Measurements from ENCODE around the gene ZNF292. TPM values are rescaled to one million over a fixed set of nuclear protein-coding genes. Genes with fewer than 3 reads are reported as not detected.

ZNF292 gene
- total and polyA plus RNA-seq, 2 donors (not counting 1 experiment from before 2014, with no cell fraction given) = 14.3 to 23.6 TPM

DNA sequence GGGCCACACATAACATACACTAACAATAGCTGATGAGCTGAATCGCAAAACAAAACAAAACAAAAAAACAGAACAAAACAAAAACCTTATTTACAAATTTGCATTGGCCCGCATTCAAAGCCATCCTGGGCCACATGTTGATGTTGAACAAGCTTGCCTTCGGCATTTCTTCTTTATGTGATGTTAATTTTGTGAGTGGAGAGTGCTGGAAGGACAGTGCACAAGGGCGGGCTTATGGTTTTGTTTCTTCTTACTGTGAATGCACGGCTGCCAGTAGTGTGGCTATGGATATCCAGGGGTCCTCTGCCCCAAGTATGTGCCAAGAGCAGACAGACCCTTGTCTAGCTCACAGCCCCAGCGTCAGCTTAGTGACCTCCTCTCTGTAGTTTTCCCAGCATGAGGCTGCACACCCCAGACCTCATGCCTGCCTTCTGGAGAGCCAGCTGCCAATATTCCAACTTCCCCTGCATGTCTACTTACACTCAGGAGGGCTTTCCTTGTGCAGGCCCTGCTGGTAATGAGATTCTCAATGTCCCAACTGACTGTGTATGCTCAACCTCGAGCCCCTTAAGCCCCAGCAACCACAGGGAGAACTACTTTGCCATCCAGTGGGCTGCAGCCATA, 24.9 kb downstream of the ZNF292 start:
- H3K9ac ChIP-seq (ENCODE audit: insufficient read depth, low read length) = no peak overlapping the region
- peaks cover 72% of the 10 kb centered on the region for H3K79me2 ChIP-seq (ENCODE audit: control insufficient read depth, insufficient read depth, low read length)
- no peak for TF ChIP-seq CTCF (conservative IDR thresholded peaks at IDR 0.05 in 1 of 2, IDR thresholded peaks at IDR 0.05 in 1 of 2; ENCODE audit: low read depth in 1 of 2, low read length in 2 of 2)
- TF ChIP-seq EZH2 (IDR thresholded peaks at IDR 0.05; ENCODE audit: low read length, missing control alignments) = no peak
- no peaks in the 10 kb centered on the region for H3K36me3 ChIP-seq (ENCODE audit: control insufficient read depth, insufficient read depth, low read length)
- no peak overlapping the region for H3K4me3 ChIP-seq (replicated peaks in 1 of 4; ENCODE audit: control extremely low read depth in 1 of 4, insufficient read depth in 1 of 4, low read depth in 3 of 4, low read length in 4 of 4)
- no peak for DNase-seq (ENCODE audit: low read depth in 2 of 2)
- H2AFZ ChIP-seq (ENCODE audit: low read length) = no peak overlapping the region
- no peak overlapping the region for H3K27ac ChIP-seq (ENCODE audit: insufficient read depth, low read length)
- H4K20me1 ChIP-seq (ENCODE audit: control insufficient read depth, extremely low read depth, insufficient read depth, low read length) = peaks cover 5% of the 10 kb centered on the region
- no peak overlapping the region for H3K4me2 ChIP-seq (ENCODE audit: extremely low read depth, insufficient read depth, low read length)
- H3K4me1 ChIP-seq (ENCODE audit: control insufficient read depth, extremely low read depth, insufficient read depth, low read length) = no peaks in the 10 kb centered on the region
- H3K9me3 ChIP-seq (ENCODE audit: control insufficient read depth, insufficient read depth, low read depth, low read length) = no peaks in the 10 kb centered on the region
- H3K27me3 ChIP-seq (ENCODE audit: control insufficient read depth, insufficient read depth, low read length) = no peaks in the 10 kb centered on the region

- Histone ChIP-seq H2AFZ (ENCODE audit: low read length) (no peak overlapping the region), H3K27me3 (ENCODE audit: control insufficient read depth, insufficient read depth, low read length) (no peaks in the 10 kb centered on the region), H3K4me2 (ENCODE audit: extremely low read depth, insufficient read depth, low read length) (no peak overlapping the region), H3K79me2 (ENCODE audit: control insufficient read depth, insufficient read depth, low read length) (peaks cover 69% of the 10 kb centered on the region), H3K4me1 (ENCODE audit: control insufficient read depth, extremely low read depth, insufficient read depth, low read length) (no peaks in the 10 kb centered on the region), H3K27ac (ENCODE audit: insufficient read depth, low read length) (no peak overlapping the region), H3K9ac (ENCODE audit: insufficient read depth, low read length) (no peak overlapping the region), H3K4me3 (replicated peaks in 1 of 4; ENCODE audit: control extremely low read depth in 1 of 4, insufficient read depth in 1 of 4, low read depth in 3 of 4, low read length in 4 of 4) (no peak overlapping the region), H3K36me3 (ENCODE audit: control insufficient read depth, insufficient read depth, low read length) (no peaks in the 10 kb centered on the region), H3K9me3 (ENCODE audit: control insufficient read depth, insufficient read depth, low read depth, low read length) (no peaks in the 10 kb centered on the region), H4K20me1 (ENCODE audit: control insufficient read depth, extremely low read depth, insufficient read depth, low read length) (peaks cover 5% of the 10 kb centered on the region)
- DNase-seq (ENCODE audit: low read depth in 2 of 2) = no peak
- TF ChIP-seq CTCF (conservative IDR thresholded peaks at IDR 0.05 in 1 of 2, IDR thresholded peaks at IDR 0.05 in 1 of 2; ENCODE audit: low read depth in 1 of 2, low read length in 2 of 2) = no peak
- no peak for TF ChIP-seq EZH2 (IDR thresholded peaks at IDR 0.05; ENCODE audit: low read length, missing control alignments)
Measured at GRCh38 chr6:87181903-87182302, 26.5 kb downstream of the ZNF292 start.

- no peak for DNase-seq (ENCODE audit: low read depth in 2 of 2)
- no peaks in the 10 kb centered on the region for H3K4me1 ChIP-seq (ENCODE audit: control insufficient read depth, extremely low read depth, insufficient read depth, low read length)
- H3K27me3 ChIP-seq (ENCODE audit: control insufficient read depth, insufficient read depth, low read length) = no peaks in the 10 kb centered on the region
- no peak overlapping the region for H3K9ac ChIP-seq (ENCODE audit: insufficient read depth, low read length)
- no peak overlapping the region for H3K4me2 ChIP-seq (ENCODE audit: extremely low read depth, insufficient read depth, low read length)
- H2AFZ ChIP-seq (ENCODE audit: low read length) = no peak overlapping the region
- H3K4me3 ChIP-seq (replicated peaks in 1 of 4; ENCODE audit: control extremely low read depth in 1 of 4, insufficient read depth in 1 of 4, low read depth in 3 of 4, low read length in 4 of 4) = no peak overlapping the region
- peaks cover 5% of the 10 kb centered on the region for H4K20me1 ChIP-seq (ENCODE audit: control insufficient read depth, extremely low read depth, insufficient read depth, low read length)
- H3K36me3 ChIP-seq (ENCODE audit: control insufficient read depth, insufficient read depth, low read length) = no peaks in the 10 kb centered on the region
- peaks cover 66% of the 10 kb centered on the region for H3K79me2 ChIP-seq (ENCODE audit: control insufficient read depth, insufficient read depth, low read length)
- TF ChIP-seq EZH2 (IDR thresholded peaks at IDR 0.05; ENCODE audit: low read length, missing control alignments) (no peak), CTCF (conservative IDR thresholded peaks at IDR 0.05 in 1 of 2, IDR thresholded peaks at IDR 0.05 in 1 of 2; ENCODE audit: low read depth in 1 of 2, low read length in 2 of 2) (no peak)
- no peak overlapping the region for H3K27ac ChIP-seq (ENCODE audit: insufficient read depth, low read length)
- no peaks in the 10 kb centered on the region for H3K9me3 ChIP-seq (ENCODE audit: control insufficient read depth, insufficient read depth, low read depth, low read length)
Measured at GRCh38 chr6:87182321-87182720, 27.0 kb downstream of the ZNF292 start.
